ENCODE measurements around the gene RPTN. TPM values are rescaled to one million over a fixed set of nuclear protein-coding genes. Genes with fewer than 3 reads are reported as not detected.

The RPTN gene
- total RNA-seq, 1 donor from 2014 or later = not detected

GRCh38 chr1:152143150-152143887 is 15.7 kb downstream of the RPTN start:
- no peak overlapping the region for H3K27ac Mint-ChIP-seq (ENCODE audit: unreplicated experiment)

GRCh38 chr1:152141971-152142584 is 16.9 kb downstream of the RPTN start:
- Mint-ChIP-seq H3K27ac (ENCODE audit: unreplicated experiment) (no peak overlapping the region), H3K36me3 (ENCODE audit: low read depth, unreplicated experiment) (peaks cover 4% of the 10 kb centered on the region), H3K4me3 (ENCODE audit: unreplicated experiment) (no peak overlapping the region), H3K4me1 (ENCODE audit: unreplicated experiment) (peaks cover 3% of the 10 kb centered on the region), H3K9me3 (ENCODE audit: unreplicated experiment) (peaks cover 8% of the 10 kb centered on the region), H3K27me3 (ENCODE audit: unreplicated experiment) (no peaks in the 10 kb centered on the region)
- peak; percentile 84 for TF ChIP-seq CTCF (IDR thresholded peaks at IDR 0.05; ENCODE audit: unreplicated experiment)
- DNase-seq (ENCODE audit: low spot score) = peak; percentile 61

More at GRCh38 chr1:152143150-152143887, 15.7 kb downstream of the RPTN start:
- H3K4me1 Mint-ChIP-seq (ENCODE audit: unreplicated experiment) = peaks cover 3% of the 10 kb centered on the region
- peaks cover 7% of the 10 kb centered on the region for H3K36me3 Mint-ChIP-seq (ENCODE audit: low read depth, unreplicated experiment)
- no peak for TF ChIP-seq CTCF (IDR thresholded peaks at IDR 0.05; ENCODE audit: unreplicated experiment)
- H3K4me3 Mint-ChIP-seq (ENCODE audit: unreplicated experiment) = no peak overlapping the region
- H3K9me3 Mint-ChIP-seq (ENCODE audit: unreplicated experiment) = peaks cover 9% of the 10 kb centered on the region
- no peak for DNase-seq (ENCODE audit: low spot score)
- no peaks in the 10 kb centered on the region for H3K27me3 Mint-ChIP-seq (ENCODE audit: unreplicated experiment)

- DNase-seq (ENCODE audit: low spot score) = no peak
- H3K36me3 Mint-ChIP-seq (ENCODE audit: low read depth, unreplicated experiment) = no peaks in the 10 kb centered on the region
- no peak for TF ChIP-seq CTCF (IDR thresholded peaks at IDR 0.05; ENCODE audit: unreplicated experiment)
- H3K27me3 Mint-ChIP-seq (ENCODE audit: unreplicated experiment) = no peaks in the 10 kb centered on the region
- no peak overlapping the region for H3K4me3 Mint-ChIP-seq (ENCODE audit: unreplicated experiment)
- H3K4me1 Mint-ChIP-seq (ENCODE audit: unreplicated experiment) = peaks cover 3% of the 10 kb centered on the region
- H3K27ac Mint-ChIP-seq (ENCODE audit: unreplicated experiment) = no peak overlapping the region
- no peaks in the 10 kb centered on the region for H3K9me3 Mint-ChIP-seq (ENCODE audit: unreplicated experiment)
Measured at GRCh38 chr1:152137215-152137614, 21.8 kb downstream of the RPTN start.

- no peak for DNase-seq (ENCODE audit: low spot score)
- peaks cover 1% of the 10 kb centered on the region for H3K27me3 Mint-ChIP-seq (ENCODE audit: unreplicated experiment)
- H3K27ac Mint-ChIP-seq (ENCODE audit: unreplicated experiment) = no peak overlapping the region
- H3K9me3 Mint-ChIP-seq (ENCODE audit: unreplicated experiment) = no peaks in the 10 kb centered on the region
- H3K36me3 Mint-ChIP-seq (ENCODE audit: low read depth, unreplicated experiment) = no peaks in the 10 kb centered on the region
- no peak overlapping the region for H3K4me3 Mint-ChIP-seq (ENCODE audit: unreplicated experiment)
- no peak for TF ChIP-seq CTCF (IDR thresholded peaks at IDR 0.05; ENCODE audit: unreplicated experiment)
- no peaks in the 10 kb centered on the region for H3K4me1 Mint-ChIP-seq (ENCODE audit: unreplicated experiment)
Measured at GRCh38 chr1:152130186-152130585, 28.8 kb downstream of the RPTN start.

GRCh38 chr1:152127673-152128072 is 31.4 kb downstream of the RPTN start:
- DNase-seq (ENCODE audit: low spot score) = no peak
- Mint-ChIP-seq H3K27ac (ENCODE audit: unreplicated experiment) (no peak overlapping the region), H3K4me3 (ENCODE audit: unreplicated experiment) (no peak overlapping the region), H3K27me3 (ENCODE audit: unreplicated experiment) (peaks cover 1% of the 10 kb centered on the region), H3K9me3 (ENCODE audit: unreplicated experiment) (no peaks in the 10 kb centered on the region), H3K4me1 (ENCODE audit: unreplicated experiment) (no peaks in the 10 kb centered on the region), H3K36me3 (ENCODE audit: low read depth, unreplicated experiment) (no peaks in the 10 kb centered on the region)
- TF ChIP-seq CTCF (IDR thresholded peaks at IDR 0.05; ENCODE audit: unreplicated experiment) = no peak

Measured in endothelial cell (in vitro differentiated cells).